ENCODE data around the gene SHROOM4.

The SHROOM4 gene

DNA sequence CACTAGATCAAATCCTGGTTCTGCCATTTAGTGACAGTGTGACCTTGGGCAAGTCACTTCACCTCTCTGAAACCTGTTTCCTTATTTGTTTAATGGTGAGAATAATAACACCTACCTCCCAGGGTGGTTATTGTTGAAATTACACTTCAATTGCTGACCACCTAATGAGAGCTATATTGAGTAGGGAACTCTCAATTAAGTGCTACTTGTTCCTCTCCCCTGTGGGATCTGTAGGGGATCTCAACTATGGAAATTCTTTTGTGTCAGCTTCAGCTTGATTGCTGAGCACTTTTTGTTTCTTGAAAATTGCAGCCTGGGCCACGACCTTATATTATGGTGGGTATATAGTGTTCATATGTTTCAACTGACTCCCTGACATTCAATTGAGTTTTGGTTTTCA is 102.1 kb downstream of the SHROOM4 start:
- no peaks in the 10 kb centered on the region for H3K27me3 Mint-ChIP-seq (ENCODE audit: low read depth)
- no peaks in the 10 kb centered on the region for H3K9me3 Mint-ChIP-seq
- no peak overlapping the region for H3K27ac Mint-ChIP-seq
- H3K36me3 Mint-ChIP-seq (ENCODE audit: low read depth), result no peaks in the 10 kb centered on the region
- H3K4me3 Mint-ChIP-seq, result no peak overlapping the region
- no peaks in the 10 kb centered on the region for H3K4me1 Mint-ChIP-seq (ENCODE audit: low read depth)
- DNase-seq (ENCODE audit: low spot score), result no peak

DNA sequence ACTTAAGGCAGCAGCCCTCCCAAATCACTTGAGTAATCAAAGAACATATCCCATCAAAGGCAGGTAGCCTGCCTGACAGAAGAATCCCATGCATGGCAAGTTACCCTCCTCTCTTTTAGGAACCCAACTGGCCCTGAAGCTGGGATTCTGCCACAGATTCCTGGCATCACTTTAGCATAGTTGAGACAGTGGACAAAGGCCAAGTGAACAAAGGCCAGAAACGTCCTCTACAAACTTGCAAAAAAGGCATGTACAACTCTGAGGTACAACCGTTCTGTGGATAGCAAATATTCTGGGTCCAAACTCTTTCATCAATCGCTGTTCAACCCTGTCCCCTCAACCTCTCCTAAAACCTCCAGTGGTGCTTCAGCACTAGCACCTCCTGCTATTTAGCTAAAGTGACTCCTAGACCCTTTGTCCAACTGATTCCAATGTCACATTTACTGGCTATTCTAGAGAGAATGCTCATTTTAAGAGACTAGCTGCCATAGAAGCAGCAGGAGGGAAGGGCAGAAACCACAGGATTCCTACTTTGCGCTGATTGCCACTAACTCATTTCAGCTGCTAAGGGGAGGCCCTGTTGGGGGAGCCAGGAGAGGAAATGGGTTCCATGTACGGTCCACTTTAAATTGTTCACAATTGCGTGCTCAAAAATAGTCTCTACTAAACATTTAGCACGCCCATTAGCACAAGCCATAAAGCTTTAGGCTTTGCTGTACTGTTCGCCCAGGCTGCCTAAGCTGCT is 105.9 kb downstream of the SHROOM4 start:
- Mint-ChIP-seq H3K36me3 (ENCODE audit: low read depth) (no peaks in the 10 kb centered on the region), H3K27ac (no peak overlapping the region), H3K27me3 (ENCODE audit: low read depth) (no peaks in the 10 kb centered on the region), H3K4me3 (no peak overlapping the region), H3K9me3 (no peaks in the 10 kb centered on the region), H3K4me1 (ENCODE audit: low read depth) (no peaks in the 10 kb centered on the region)
- DNase-seq (ENCODE audit: low spot score), result no peak

DNA sequence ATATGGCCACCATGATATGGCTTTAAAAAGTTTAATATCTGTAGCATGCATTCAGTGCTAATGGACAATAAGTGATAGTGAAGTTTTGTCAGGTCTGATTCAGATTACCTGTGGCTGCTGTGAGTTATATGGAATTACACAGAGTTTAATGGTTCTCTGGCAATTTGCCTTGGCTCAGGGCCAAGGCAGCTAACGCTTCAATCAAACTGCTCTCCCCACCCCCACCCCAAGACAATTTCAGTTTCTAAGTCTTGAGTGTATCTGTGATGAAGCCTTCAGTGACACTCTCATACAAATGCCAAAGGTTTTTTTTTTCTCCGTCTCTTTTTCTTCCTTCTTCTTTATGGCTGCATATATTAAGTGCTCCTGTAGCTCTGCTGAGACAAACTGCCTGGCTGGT is 106.6 kb downstream of the SHROOM4 start:
- no peaks in the 10 kb centered on the region for H3K4me1 Mint-ChIP-seq (ENCODE audit: low read depth)
- H3K4me3 Mint-ChIP-seq, result no peak overlapping the region
- no peak overlapping the region for H3K27ac Mint-ChIP-seq
- no peaks in the 10 kb centered on the region for H3K36me3 Mint-ChIP-seq (ENCODE audit: low read depth)
- H3K27me3 Mint-ChIP-seq (ENCODE audit: low read depth), result no peaks in the 10 kb centered on the region
- no peak for DNase-seq (ENCODE audit: low spot score)
- no peaks in the 10 kb centered on the region for H3K9me3 Mint-ChIP-seq

DNA sequence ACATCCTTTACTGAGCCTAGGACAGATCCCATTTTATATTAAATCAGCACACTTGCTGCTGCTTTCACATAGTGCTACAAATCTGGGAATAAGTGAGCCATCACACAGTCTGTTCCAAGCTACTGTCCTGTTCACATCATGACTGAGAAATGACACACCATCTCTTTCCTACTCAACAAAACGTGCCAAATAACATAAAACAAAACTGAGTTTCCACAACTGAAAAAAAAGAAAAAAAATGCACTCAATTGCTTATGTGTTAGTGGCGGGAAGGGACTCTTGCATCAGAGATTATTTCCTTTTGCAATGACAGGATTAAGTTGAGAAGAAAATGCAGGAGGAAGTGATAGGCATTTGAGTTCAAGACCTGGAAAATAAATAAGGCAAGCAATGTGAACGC is 109.0 kb downstream of the SHROOM4 start:
- no peaks in the 10 kb centered on the region for H3K9me3 Mint-ChIP-seq
- no peaks in the 10 kb centered on the region for H3K27me3 Mint-ChIP-seq (ENCODE audit: low read depth)
- H3K36me3 Mint-ChIP-seq (ENCODE audit: low read depth), result no peaks in the 10 kb centered on the region
- DNase-seq (ENCODE audit: low spot score), result no peak
- H3K4me3 Mint-ChIP-seq, result no peak overlapping the region
- no peak overlapping the region for H3K27ac Mint-ChIP-seq
- H3K4me1 Mint-ChIP-seq (ENCODE audit: low read depth), result no peaks in the 10 kb centered on the region

DNA sequence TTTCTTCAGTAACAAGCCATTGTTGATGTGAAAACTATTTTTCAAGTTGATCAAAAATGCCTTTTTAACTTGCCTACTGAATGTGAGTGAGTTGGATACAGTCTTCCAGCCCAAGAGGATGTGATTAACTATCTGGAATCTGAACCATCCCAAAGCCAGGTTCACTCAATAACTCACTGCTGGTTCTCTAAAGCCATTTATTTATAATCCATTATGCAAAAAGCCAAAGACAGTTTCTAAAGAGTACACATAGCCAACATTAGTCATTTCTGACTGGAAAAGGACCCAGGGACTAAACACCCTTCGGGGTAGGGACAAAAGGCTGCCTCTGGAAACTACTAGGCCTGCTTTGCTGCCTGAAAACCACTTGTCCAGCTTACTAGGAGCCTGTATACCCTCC is 109.6 kb downstream of the SHROOM4 start:
- Mint-ChIP-seq H3K27me3 (ENCODE audit: low read depth) (no peaks in the 10 kb centered on the region), H3K4me1 (ENCODE audit: low read depth) (no peaks in the 10 kb centered on the region), H3K4me3 (no peak overlapping the region), H3K9me3 (no peaks in the 10 kb centered on the region), H3K27ac (no peak overlapping the region), H3K36me3 (ENCODE audit: low read depth) (no peaks in the 10 kb centered on the region)
- no peak for DNase-seq (ENCODE audit: low spot score)

DNA sequence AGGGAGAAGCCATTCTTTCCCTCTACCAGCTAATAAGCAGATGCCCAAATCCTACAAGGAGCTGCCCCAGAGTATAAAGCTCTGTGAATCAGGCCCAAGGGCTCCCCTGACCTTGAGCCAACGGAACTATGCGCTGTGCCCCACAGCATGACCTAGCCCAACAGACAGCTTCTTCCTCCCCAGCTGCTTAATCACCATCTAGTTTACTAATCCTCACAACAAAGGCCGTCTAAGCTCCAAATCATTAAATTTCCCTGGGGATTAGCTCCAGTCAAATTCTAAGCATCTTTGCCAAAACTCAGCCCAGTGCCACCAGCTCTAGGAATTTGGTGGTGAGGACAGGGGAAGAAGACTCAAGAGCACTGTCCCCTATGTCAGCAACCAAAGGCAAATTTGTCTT is 113.1 kb downstream of the SHROOM4 start:
- Mint-ChIP-seq H3K27ac (no peak overlapping the region), H3K4me3 (no peak overlapping the region), H3K9me3 (no peaks in the 10 kb centered on the region), H3K36me3 (ENCODE audit: low read depth) (no peaks in the 10 kb centered on the region), H3K27me3 (ENCODE audit: low read depth) (no peaks in the 10 kb centered on the region), H3K4me1 (ENCODE audit: low read depth) (no peaks in the 10 kb centered on the region)
- no peak for DNase-seq (ENCODE audit: low spot score)

DNA sequence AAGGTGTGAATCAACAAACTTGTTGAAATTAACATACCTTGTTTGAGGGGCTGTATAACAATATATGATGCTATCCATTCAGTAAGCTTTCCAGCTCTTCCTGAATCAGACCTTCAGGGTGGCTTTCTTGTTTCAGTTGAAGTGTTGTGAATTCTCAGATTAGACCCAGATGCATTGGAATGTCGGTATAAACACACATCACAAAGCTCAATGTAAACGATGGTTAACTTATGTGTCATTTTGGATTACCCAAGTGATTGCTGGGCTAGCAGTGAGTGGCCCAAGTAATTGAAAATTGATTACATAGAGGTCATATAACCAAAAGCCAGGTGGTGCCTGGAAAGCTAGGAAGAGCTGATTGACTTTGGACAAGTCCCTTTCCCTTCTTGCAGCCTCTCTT is 115.0 kb downstream of the SHROOM4 start:
- Mint-ChIP-seq H3K4me1 (ENCODE audit: low read depth) (no peaks in the 10 kb centered on the region), H3K27me3 (ENCODE audit: low read depth) (no peaks in the 10 kb centered on the region), H3K4me3 (no peak overlapping the region), H3K9me3 (no peaks in the 10 kb centered on the region), H3K27ac (no peak overlapping the region), H3K36me3 (ENCODE audit: low read depth) (no peaks in the 10 kb centered on the region)
- DNase-seq (ENCODE audit: low spot score), result no peak

DNA sequence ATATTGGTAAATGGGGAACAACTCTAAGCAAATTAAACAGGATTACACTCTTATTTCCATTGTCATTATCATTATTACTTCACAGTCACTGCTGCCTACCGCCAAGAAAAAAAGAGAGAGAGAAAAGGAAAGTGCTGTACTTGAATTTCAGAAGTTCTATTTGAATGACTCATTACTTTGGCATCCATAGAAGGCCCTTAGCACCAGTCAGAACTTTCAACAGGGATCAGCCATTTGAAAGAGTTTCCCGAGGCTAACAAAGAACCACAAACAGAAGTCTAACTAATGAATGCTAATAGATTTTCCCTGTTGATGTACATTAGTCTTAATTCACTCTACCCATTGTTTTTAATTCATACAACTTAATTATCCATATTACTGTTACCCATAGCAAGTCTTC is 116.3 kb downstream of the SHROOM4 start:
- no peak overlapping the region for H3K4me3 Mint-ChIP-seq
- no peaks in the 10 kb centered on the region for H3K4me1 Mint-ChIP-seq (ENCODE audit: low read depth)
- no peaks in the 10 kb centered on the region for H3K9me3 Mint-ChIP-seq
- no peak for DNase-seq (ENCODE audit: low spot score)
- H3K27ac Mint-ChIP-seq, result no peak overlapping the region
- no peaks in the 10 kb centered on the region for H3K27me3 Mint-ChIP-seq (ENCODE audit: low read depth)
- H3K36me3 Mint-ChIP-seq (ENCODE audit: low read depth), result no peaks in the 10 kb centered on the region

DNA sequence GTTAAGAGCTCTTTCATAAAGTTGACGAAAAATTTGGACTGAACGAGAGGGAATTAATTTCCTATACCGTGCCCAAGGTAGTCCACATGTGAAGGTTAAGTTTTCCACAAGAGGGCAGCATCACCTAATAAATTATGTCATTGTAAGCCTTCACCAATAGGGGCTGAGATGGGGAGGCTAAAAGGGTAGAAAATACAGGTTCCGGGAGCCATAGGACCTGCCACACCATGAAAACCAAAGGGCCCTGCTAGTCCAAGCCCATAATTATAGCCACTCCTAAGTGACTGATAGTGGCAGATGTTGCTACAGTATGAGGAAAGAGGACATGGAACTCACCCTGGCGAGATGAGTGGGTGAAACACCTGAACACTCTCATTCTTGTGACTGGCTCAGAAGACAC is 122.2 kb downstream of the SHROOM4 start:
- H3K36me3 Mint-ChIP-seq (ENCODE audit: low read depth), result no peaks in the 10 kb centered on the region
- DNase-seq (ENCODE audit: low spot score), result no peak
- no peaks in the 10 kb centered on the region for H3K9me3 Mint-ChIP-seq
- no peaks in the 10 kb centered on the region for H3K27me3 Mint-ChIP-seq (ENCODE audit: low read depth)
- H3K27ac Mint-ChIP-seq, result no peak overlapping the region
- H3K4me3 Mint-ChIP-seq, result no peak overlapping the region
- no peaks in the 10 kb centered on the region for H3K4me1 Mint-ChIP-seq (ENCODE audit: low read depth)

DNA sequence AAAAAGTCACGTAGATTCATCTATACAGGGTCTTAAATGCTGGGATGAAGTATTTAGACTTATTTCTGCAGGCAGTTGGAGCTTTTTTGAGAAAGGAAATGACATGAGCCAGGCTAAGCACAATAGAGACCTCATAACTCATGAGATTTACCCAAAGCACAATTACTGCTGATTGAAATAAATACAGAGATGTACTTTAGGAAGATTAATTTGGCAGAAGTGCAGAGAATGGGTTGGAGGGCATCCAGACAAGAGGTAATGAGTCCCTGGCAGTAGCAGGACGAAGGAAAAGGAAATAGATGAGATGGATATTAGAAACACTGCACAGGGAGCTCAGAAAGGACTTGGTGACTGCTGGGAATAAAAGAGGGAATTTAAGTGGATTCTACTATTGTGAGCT is 129.1 kb downstream of the SHROOM4 start:
- Mint-ChIP-seq H3K4me3 (no peak overlapping the region), H3K27me3 (ENCODE audit: low read depth) (no peaks in the 10 kb centered on the region), H3K4me1 (ENCODE audit: low read depth) (no peaks in the 10 kb centered on the region), H3K36me3 (ENCODE audit: low read depth) (no peaks in the 10 kb centered on the region), H3K27ac (no peak overlapping the region), H3K9me3 (no peaks in the 10 kb centered on the region)
- DNase-seq (ENCODE audit: low spot score), result no peak

DNA sequence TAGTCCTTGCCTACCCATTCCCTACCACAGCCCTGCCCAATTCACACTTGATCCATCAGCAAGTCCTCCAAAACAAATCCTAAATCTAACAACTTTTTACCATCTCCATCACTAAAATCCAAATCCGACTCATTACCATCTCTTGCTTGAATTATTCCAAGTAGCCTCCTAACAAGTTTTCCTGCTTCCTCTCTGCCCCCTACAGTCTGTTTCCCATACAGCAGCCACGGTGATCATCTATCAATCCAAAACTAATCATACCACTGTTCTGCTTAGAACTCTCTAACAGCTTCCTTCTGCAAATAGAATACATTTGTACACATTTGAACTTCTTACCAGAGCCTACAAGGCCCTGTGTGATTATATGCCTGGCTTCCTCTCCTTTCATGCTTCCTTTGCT is 133.0 kb downstream of the SHROOM4 start:
- Mint-ChIP-seq H3K9me3 (no peaks in the 10 kb centered on the region), H3K27me3 (ENCODE audit: low read depth) (no peaks in the 10 kb centered on the region), H3K27ac (no peak overlapping the region), H3K4me1 (ENCODE audit: low read depth) (no peaks in the 10 kb centered on the region), H3K4me3 (no peak overlapping the region), H3K36me3 (ENCODE audit: low read depth) (no peaks in the 10 kb centered on the region)
- DNase-seq (ENCODE audit: low spot score), result no peak

DNA sequence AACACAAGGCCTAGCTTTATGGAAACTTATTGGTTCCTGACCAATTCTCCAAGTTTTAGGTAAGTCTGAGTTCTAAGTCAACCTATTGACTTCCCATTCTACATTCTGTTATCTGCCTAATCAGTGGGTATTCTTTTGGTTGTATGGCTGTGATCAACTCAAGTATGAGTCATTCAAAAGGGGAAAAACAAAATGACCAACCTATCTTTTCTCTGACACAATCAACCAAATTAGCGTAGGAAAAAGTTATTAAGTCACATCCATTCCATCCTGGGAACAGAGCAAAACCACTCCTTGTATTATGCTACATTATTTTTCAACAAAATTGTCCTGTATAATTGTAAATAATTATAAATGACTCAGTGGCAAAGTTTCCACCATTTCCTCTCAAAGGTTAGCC is 136.2 kb downstream of the SHROOM4 start:
- Mint-ChIP-seq H3K27me3 (ENCODE audit: low read depth) (no peaks in the 10 kb centered on the region), H3K36me3 (ENCODE audit: low read depth) (no peaks in the 10 kb centered on the region), H3K27ac (no peak overlapping the region), H3K4me1 (ENCODE audit: low read depth) (no peaks in the 10 kb centered on the region), H3K9me3 (no peaks in the 10 kb centered on the region), H3K4me3 (no peak overlapping the region)
- no peak for DNase-seq (ENCODE audit: low spot score)

DNA sequence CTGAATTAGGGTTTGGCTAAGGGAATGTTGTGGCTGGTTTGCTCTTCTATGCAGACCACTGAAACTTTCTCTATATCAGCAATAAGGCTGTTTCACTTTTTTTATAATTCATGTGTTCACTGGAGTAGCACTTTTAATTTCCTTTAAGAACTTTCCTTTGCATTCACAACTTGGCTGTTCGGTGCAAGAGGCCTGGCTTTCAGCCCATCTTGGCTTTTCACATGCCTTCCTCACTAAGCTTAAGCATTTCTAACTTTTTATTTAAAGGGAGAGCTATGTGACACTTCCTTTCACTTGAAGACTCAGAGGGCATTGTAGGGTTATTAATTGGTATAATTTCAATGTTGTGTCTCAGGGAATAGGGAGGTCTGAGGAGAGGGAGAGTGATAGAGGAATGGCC is 142.3 kb downstream of the SHROOM4 start:
- H3K9me3 Mint-ChIP-seq, result no peaks in the 10 kb centered on the region
- H3K36me3 Mint-ChIP-seq (ENCODE audit: low read depth), result no peaks in the 10 kb centered on the region
- H3K4me3 Mint-ChIP-seq, result no peak overlapping the region
- H3K4me1 Mint-ChIP-seq (ENCODE audit: low read depth), result no peaks in the 10 kb centered on the region
- DNase-seq (ENCODE audit: low spot score), result no peak
- no peak overlapping the region for H3K27ac Mint-ChIP-seq
- peaks cover 1% of the 10 kb centered on the region for H3K27me3 Mint-ChIP-seq (ENCODE audit: low read depth)

DNA sequence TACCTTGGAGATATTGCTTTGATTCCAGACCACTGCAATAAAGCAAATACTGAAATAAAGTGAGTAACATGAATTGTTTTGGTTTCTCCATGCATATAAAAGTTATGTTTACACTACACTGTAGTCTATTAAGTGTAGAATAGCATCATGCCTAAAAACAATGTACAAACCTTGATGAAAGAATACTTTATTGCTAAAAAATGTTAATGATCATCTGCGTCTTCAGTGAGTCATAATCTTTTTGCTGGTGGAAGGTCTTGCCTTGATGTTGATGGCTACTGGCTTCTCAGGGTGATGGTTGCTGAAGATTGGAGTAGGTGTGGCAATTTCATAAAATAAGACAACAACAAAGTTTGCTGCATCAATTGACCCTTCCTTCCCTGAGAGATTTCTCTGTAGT is 145.1 kb downstream of the SHROOM4 start:
- Mint-ChIP-seq H3K9me3 (no peaks in the 10 kb centered on the region), H3K27ac (no peak overlapping the region), H3K36me3 (ENCODE audit: low read depth) (no peaks in the 10 kb centered on the region), H3K4me3 (no peak overlapping the region), H3K27me3 (ENCODE audit: low read depth) (peaks cover 1% of the 10 kb centered on the region), H3K4me1 (ENCODE audit: low read depth) (no peaks in the 10 kb centered on the region)
- no peak for DNase-seq (ENCODE audit: low spot score)

DNA sequence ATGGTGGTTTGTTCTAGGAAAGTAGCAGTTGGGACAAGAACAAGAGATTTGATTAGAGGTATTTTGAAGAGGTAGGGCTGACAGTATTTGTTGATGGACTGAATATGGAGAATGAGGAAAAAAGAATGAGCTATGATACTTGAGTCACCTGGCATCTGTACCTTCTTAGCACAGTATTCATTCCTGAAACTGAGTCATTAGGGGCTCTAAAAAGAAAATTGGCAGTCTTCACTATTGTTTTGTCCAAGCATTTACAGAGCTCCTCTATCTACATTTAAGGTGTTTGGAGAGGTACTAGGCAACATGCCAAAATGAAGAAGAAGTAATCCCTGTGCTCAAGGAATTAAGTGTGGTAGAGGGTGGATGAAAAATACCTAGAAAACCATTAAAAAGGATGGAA is 165.8 kb downstream of the SHROOM4 start:
- no peaks in the 10 kb centered on the region for H3K36me3 Mint-ChIP-seq (ENCODE audit: low read depth)
- DNase-seq (ENCODE audit: low spot score), result no peak
- no peak overlapping the region for H3K27ac Mint-ChIP-seq
- H3K4me3 Mint-ChIP-seq, result no peak overlapping the region
- no peaks in the 10 kb centered on the region for H3K9me3 Mint-ChIP-seq
- H3K4me1 Mint-ChIP-seq (ENCODE audit: low read depth), result no peaks in the 10 kb centered on the region
- H3K27me3 Mint-ChIP-seq (ENCODE audit: low read depth), result no peaks in the 10 kb centered on the region
